ENCODE data around the gene BRWD1.

GRCh38 chr21:39169906-39170305, 143.5 kb downstream of the BRWD1 start:
- no peak for TF ChIP-seq CTCF (IDR thresholded peaks at IDR 0.05; ENCODE audit: insufficient read depth, low read length, poor library complexity, severe bottlenecking)
- no peak for TF ChIP-seq EZH2phosphoT487 (conservative IDR thresholded peaks at IDR 0.05; ENCODE audit: low read length)
